ENCODE results near the gene CTBP1. TPM values are rescaled to one million over a fixed set of nuclear protein-coding genes. Genes with fewer than 3 reads are reported as not detected.

CTBP1 gene
- total RNA-seq, 4 donors from 2014 or later = 145 to 255 (median 181) TPM

DNA sequence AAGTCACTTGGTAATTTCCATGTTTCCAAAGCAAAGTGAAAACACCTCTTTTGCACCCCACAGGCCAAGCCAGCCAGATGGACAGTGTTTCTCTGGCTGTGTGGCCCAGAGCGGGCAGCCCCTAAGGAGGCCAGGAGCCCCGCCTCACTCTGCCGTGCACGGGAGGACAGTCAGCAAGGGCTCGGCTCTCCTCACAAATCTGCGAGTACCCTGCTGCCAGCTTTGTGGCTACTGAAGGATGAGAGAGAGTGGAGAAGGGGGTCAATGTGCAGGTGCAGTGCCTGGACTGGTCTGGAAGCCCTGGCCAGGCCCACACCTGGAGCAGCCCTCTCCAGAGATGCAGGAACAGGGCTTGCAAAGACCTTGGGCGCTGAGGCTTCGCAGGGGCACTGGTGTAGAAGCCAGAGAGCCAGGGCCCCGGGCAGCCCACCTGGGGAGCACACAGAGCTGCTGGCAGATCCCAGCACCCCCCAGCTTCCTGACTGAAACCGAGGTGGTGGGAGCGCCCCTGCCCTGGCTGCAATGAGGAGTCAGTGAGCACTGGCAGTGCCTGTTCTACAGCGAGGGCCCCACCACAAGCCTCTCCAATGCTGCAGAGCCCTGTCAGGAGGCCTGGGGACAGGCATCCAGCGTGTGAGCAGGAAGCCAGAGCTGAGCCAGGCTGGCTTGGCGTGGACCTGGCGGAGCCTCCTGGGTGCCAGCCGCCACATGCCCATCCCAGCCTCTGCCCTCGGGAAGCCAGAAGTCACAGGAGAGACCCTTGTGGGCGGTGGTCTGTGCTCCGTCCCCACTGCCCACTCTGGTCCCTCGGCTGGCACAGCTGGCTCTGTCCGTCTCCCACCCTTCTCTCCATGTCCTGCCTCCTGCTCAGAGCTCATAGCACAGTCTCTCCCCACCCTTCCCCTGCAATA is 80.5 kb downstream of the CTBP1 start:
- Histone ChIP-seq H3K27me3 (peaks cover 31% of the 10 kb centered on the region), H3K27ac (no peak overlapping the region), H3K36me3 (no peaks in the 10 kb centered on the region), H3K4me1 (peaks cover 46% of the 10 kb centered on the region), H3K9me3 (no peaks in the 10 kb centered on the region), H3K4me3 (peak overlapping the region; percentile 60)
- DNase-seq (ENCODE audit: low spot score in 2 of 2) = peak in 1 of 2 donors; percentile 63
- TF ChIP-seq POLR2AphosphoS5 (IDR thresholded peaks at IDR 0.05) = no peak
- TF ChIP-seq EP300 (IDR thresholded peaks at IDR 0.05) = no peak
- no peak for TF ChIP-seq CTCF (IDR thresholded peaks at IDR 0.05)
- TF ChIP-seq POLR2A (IDR thresholded peaks at IDR 0.05) = no peak
- WGBS = 69% methylated on average over 10 of the region's 21 CpGs

DNA sequence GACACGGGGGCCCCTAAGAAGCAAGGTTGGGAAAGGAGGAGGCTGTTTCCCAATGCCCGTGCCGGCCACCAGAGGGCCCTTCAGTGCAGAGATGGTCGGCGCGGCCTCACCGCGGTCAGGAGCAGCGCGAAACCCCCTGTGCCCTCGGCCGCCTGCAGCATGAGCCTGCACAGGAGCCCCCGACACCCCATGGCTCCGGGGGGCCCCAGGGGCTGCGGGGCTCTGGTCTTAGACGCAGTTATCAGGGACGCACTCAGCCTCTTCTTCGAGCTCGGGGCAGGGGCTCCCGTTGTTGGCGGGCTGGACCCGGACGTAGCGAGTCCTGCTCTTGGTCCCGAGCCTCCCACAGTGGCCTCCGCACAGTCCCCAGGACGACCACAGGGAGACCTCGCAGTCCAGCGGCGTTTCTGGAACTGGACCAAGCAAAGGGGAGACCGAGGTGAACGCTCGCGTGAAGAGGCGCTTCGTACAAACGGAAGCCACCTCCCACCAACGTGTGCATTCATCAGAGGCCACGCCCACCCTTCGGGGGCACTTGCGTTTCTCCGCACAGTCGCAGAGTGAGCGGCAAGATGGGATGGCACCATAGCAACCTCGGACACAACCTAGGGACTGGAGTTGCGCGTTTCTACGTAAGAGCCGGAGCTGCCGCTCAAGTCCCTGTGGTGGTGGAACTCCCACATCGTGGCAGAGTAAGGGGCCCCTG is 81.5 kb downstream of the CTBP1 start:
- Histone ChIP-seq H3K4me3 (peak overlapping the region; percentile 60), H3K9me3 (no peaks in the 10 kb centered on the region), H3K36me3 (no peaks in the 10 kb centered on the region), H3K27me3 (peaks cover 23% of the 10 kb centered on the region), H3K4me1 (peaks cover 36% of the 10 kb centered on the region), H3K27ac (no peak overlapping the region)
- peak in 1 of 2 donors; percentile 88 for DNase-seq (ENCODE audit: low spot score in 2 of 2)
- TF ChIP-seq CTCF (IDR thresholded peaks at IDR 0.05) = peak; percentile 77 to 90
- TF ChIP-seq EP300 (IDR thresholded peaks at IDR 0.05) = no peak
- WGBS = 8% methylated on average over 33 of the region's 51 CpGs

DNA sequence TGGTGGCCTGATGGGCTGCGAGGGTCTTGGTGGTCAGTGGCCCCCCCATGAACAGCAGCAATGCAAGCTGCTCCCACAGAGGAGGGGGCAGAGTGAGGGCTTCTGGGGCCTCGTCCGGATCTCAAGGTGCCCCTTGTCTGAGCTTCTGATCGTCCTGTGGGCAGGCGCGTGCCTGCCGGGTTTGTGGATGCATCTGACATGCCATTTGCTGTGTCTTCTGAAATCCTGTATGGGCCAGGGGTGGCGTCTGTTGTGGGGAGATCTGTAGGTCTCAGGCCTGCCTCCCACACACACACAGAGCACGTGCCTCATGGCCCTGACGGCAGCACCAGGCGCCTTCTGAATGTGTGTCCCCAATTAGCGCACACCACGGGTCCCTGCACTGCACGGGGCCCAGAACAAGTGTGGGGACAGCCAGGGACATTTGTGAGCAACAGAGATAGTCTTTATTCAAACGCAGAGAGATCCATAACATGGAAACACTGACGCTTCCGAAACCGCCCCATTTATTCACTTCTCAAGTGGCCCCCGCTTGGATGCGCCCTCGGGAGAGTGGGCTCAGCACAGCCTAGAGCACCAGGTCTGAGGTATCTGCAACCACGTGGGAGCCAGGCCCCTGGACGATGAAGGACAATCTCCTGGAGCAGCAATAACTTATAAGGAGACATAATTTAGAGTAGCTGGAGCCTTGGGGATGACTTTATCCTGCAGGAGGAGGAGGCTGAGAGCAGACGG is 82.3 kb downstream of the CTBP1 start:
- no peaks in the 10 kb centered on the region for H3K36me3 ChIP-seq
- peak overlapping the region; percentile 60 for H3K4me3 ChIP-seq
- no peak for TF ChIP-seq POLR2AphosphoS5 (IDR thresholded peaks at IDR 0.05)
- TF ChIP-seq POLR2A (IDR thresholded peaks at IDR 0.05) = no peak
- no peak for TF ChIP-seq EP300 (IDR thresholded peaks at IDR 0.05)
- TF ChIP-seq CTCF (IDR thresholded peaks at IDR 0.05) = no peak
- H3K4me1 ChIP-seq = peaks cover 29% of the 10 kb centered on the region
- no peak overlapping the region for H3K27ac ChIP-seq
- peaks cover 15% of the 10 kb centered on the region for H3K27me3 ChIP-seq
- H3K9me3 ChIP-seq = no peaks in the 10 kb centered on the region
- DNase-seq (ENCODE audit: low spot score in 2 of 2) = peak in 1 of 2 donors; percentile 63
- 45% methylated on average over 6 of the region's 24 CpGs for WGBS

DNA sequence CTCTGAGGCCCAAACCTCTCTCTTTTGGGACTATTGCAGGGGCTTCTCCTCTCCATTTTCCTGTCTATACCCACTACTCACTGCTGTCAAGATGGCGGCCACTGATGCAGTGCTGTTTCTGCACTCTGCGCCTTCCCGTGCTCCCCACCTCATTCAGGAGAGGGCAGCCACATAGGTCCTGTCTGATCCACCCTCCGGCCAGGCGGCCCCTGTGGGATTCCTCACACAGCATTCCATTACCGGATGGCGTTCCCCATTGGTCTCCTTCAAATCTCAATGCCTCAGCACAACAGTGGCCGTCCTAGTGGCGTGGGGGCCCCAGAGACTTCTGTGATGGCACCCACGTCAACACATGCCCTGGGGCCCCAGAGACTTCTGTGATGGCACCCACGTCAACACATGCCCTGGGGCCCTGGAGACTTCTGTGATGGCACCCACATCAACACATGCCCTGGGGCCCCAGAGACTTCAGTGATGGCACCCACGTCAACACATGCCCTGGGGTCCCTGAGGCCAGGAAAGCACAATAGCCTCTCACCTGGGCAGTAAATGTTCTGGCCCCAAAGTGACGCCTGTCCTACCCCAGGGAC is 83.9 kb downstream of the CTBP1 start:
- no peaks in the 10 kb centered on the region for H3K9me3 ChIP-seq
- H3K27ac ChIP-seq = no peak overlapping the region
- H3K36me3 ChIP-seq = no peaks in the 10 kb centered on the region
- H3K27me3 ChIP-seq = no peaks in the 10 kb centered on the region
- H3K4me3 ChIP-seq = no peak overlapping the region
- no peak for DNase-seq (ENCODE audit: low spot score in 2 of 2)
- no peak for TF ChIP-seq POLR2AphosphoS5 (IDR thresholded peaks at IDR 0.05)
- no peak for TF ChIP-seq POLR2A (IDR thresholded peaks at IDR 0.05)
- TF ChIP-seq CTCF (IDR thresholded peaks at IDR 0.05) = no peak
- no peak for TF ChIP-seq EP300 (IDR thresholded peaks at IDR 0.05)
- WGBS = 90% methylated on average over 8 of the region's 13 CpGs
- peaks cover 17% of the 10 kb centered on the region for H3K4me1 ChIP-seq
